HEK293 (cell line): ENCODE results near the gene MEP1A.
"Not testable (repeated sequence)": the region's sequence is repeated elsewhere in the genome, so short reads cannot be mapped to it uniquely, and the experiment has no call there.

Experiments
- CTCF ChIA-PET: fragments of 350-600 bp; formaldehyde crosslinking; extraction: SDS; loops from one replicate; lab custom pipeline; 2021; ENCODE audit warnings: antibody characterized with exemption; lab: Yijun Ruan, JAX
- POLR2A ChIA-PET: fragments of 300-600 bp; formaldehyde crosslinking; extraction: SDS; loops from one replicate; lab custom pipeline; 2020; ENCODE audit warnings: antibody characterized with exemption, inconsistent platforms; lab: Yijun Ruan, JAX
- H3K27ac ChIP-seq: fragments of 200-500 bp; sonication (Bioruptor generic); 2 replicates; pipeline ENCODE4 v1.5.1; 2014; ENCODE audit warnings: low read depth, low read length, control low read depth, inconsistent platforms; ENCODE audit errors: extremely low read depth
- H3K36me3 ChIP-seq, 2 experiments: fragments of 200-500 bp in 1 of 2; sonication (Bioruptor generic) in 1 of 2; 1 replicate in 1 of 2; 2 replicates in 1 of 2; pipeline ENCODE4 v1.5.1; 2014 to 2017; ENCODE audit warnings: inconsistent platforms in 2 of 2, low read length in 2 of 2; ENCODE audit not compliant: control insufficient read depth in 2 of 2, insufficient read depth in 1 of 2
- H3K4me1 ChIP-seq: fragments of 200-500 bp; sonication (Bioruptor generic); 2 replicates; pipeline ENCODE4 v1.5.1; 2014; ENCODE audit warnings: mild to moderate bottlenecking, low read length, inconsistent platforms; ENCODE audit not compliant: control insufficient read depth, insufficient read depth
- H3K4me3 ChIP-seq: 2 replicates; pipeline ENCODE4 v1.5.1; 2011; ENCODE audit warnings: low read depth, mild to moderate bottlenecking, control low read depth, low read length, moderate library complexity
- H3K9me3 ChIP-seq: fragments of 200-500 bp; sonication (Bioruptor generic); 2 replicates; pipeline ENCODE4 v1.5.1; 2014; ENCODE audit warnings: low read depth, low read length, inconsistent platforms; ENCODE audit not compliant: control insufficient read depth, insufficient read depth
- GLI2 ChIP-seq: fragments of 450-650 bp; formaldehyde crosslinking; IDR thresholded peaks from 2 replicates; pipeline ENCODE4; 2017; ENCODE audit warnings: missing biosample characterization, missing genetic modification characterization, low read depth, borderline replicate concordance
- GLIS2 ChIP-seq: fragments of 450-650 bp; formaldehyde crosslinking; IDR thresholded peaks from 2 replicates; pipeline ENCODE4 v1.5.1; 2016; ENCODE audit warnings: missing biosample characterization, missing genetic modification characterization
- KLF16 ChIP-seq: fragments of 450-650 bp; formaldehyde crosslinking; IDR thresholded peaks from 2 replicates; pipeline ENCODE4 v1.5.1; 2017; ENCODE audit warnings: missing biosample characterization, missing genetic modification characterization
- MEIS1 ChIP-seq: sonication (generic); formaldehyde crosslinking; IDR thresholded peaks from 2 replicates; pipeline ENCODE4 v1.8.1; 2022; ENCODE audit warnings: missing genetic modification reagents, mild to moderate bottlenecking, borderline replicate concordance
- OSR2 ChIP-seq: fragments of 450-650 bp; formaldehyde crosslinking; IDR thresholded peaks from 2 replicates; pipeline ENCODE4 v1.5.1; 2016; ENCODE audit warnings: missing biosample characterization, missing genetic modification characterization
- SP2 ChIP-seq: fragments of 450-650 bp; formaldehyde crosslinking; IDR thresholded peaks from 2 replicates; pipeline ENCODE4 v1.5.1; 2016; ENCODE audit warnings: missing biosample characterization, missing genetic modification characterization
- ZBTB1 ChIP-seq: fragments of 450-650 bp; formaldehyde crosslinking; IDR thresholded peaks from 2 replicates; pipeline ENCODE4 v1.5.1; 2016; ENCODE audit warnings: missing biosample characterization, missing genetic modification characterization
- ZBTB20 ChIP-seq: fragments of 450-650 bp; formaldehyde crosslinking; IDR thresholded peaks from 2 replicates; pipeline ENCODE4 v1.5.1; 2016; ENCODE audit warnings: missing biosample characterization, missing genetic modification characterization
- ZBTB21 ChIP-seq: fragments of 450-650 bp; formaldehyde crosslinking; IDR thresholded peaks from 2 replicates; pipeline ENCODE4 v1.5.1; 2017; ENCODE audit warnings: missing biosample characterization, missing genetic modification characterization
- ZFP3 ChIP-seq: fragments of 450-650 bp; formaldehyde crosslinking; IDR thresholded peaks from 2 replicates; pipeline ENCODE4 v1.5.1; 2016; ENCODE audit warnings: low read depth, missing biosample characterization, missing genetic modification characterization
- ZIC2 ChIP-seq: fragments of 450-650 bp; formaldehyde crosslinking; IDR thresholded peaks from 2 replicates; pipeline ENCODE4 v1.5.1; 2016; ENCODE audit warnings: missing biosample characterization, missing genetic modification characterization
- ZNF132 ChIP-seq: fragments of 450-650 bp; formaldehyde crosslinking; IDR thresholded peaks from 2 replicates; pipeline ENCODE4 v1.5.1; 2017; ENCODE audit warnings: missing biosample characterization, missing genetic modification characterization, borderline replicate concordance
- ZNF140 ChIP-seq: fragments of 450-650 bp; formaldehyde crosslinking; IDR thresholded peaks from 2 replicates; pipeline ENCODE4 v1.5.1; 2016; ENCODE audit warnings: missing biosample characterization, missing genetic modification characterization
- ZNF174 ChIP-seq: fragments of 450-650 bp; formaldehyde crosslinking; IDR thresholded peaks from 2 replicates; pipeline ENCODE4 v1.5.0; 2017; ENCODE audit warnings: missing biosample characterization, mild to moderate bottlenecking, missing genetic modification characterization
- ZNF2 ChIP-seq: fragments of 450-650 bp; formaldehyde crosslinking; IDR thresholded peaks from 2 replicates; pipeline ENCODE4 v1.5.1; 2016; ENCODE audit warnings: missing biosample characterization, missing genetic modification characterization
- ZNF223 ChIP-seq: fragments of 450-650 bp; formaldehyde crosslinking; IDR thresholded peaks from 2 replicates; pipeline ENCODE4 v1.5.1; 2016; ENCODE audit warnings: missing biosample characterization, missing genetic modification characterization
- ZNF23 ChIP-seq: fragments of 450-650 bp; formaldehyde crosslinking; IDR thresholded peaks from 2 replicates; pipeline ENCODE4 v1.5.1; 2016; ENCODE audit warnings: missing biosample characterization, missing genetic modification characterization, borderline replicate concordance
- ZNF426 ChIP-seq: fragments of 450-650 bp; formaldehyde crosslinking; IDR thresholded peaks from 2 replicates; pipeline ENCODE4 v1.5.1; 2017; ENCODE audit warnings: missing biosample characterization, missing genetic modification characterization, mild to moderate bottlenecking, inconsistent platforms, moderate library complexity
- ZNF514 ChIP-seq: fragments of 450-650 bp; formaldehyde crosslinking; IDR thresholded peaks from 2 replicates; pipeline ENCODE4 v1.5.1; 2016; ENCODE audit warnings: missing biosample characterization, missing genetic modification characterization
- ZNF544 ChIP-seq: fragments of 450-650 bp; formaldehyde crosslinking; IDR thresholded peaks from 2 replicates; pipeline ENCODE4 v1.5.0; 2017; ENCODE audit warnings: missing biosample characterization, missing genetic modification characterization
- ZNF585B ChIP-seq: fragments of 450-650 bp; formaldehyde crosslinking; IDR thresholded peaks from 2 replicates; pipeline ENCODE4 v1.5.1; 2016; ENCODE audit warnings: missing biosample characterization, missing genetic modification characterization
- ZNF639 ChIP-seq: fragments of 450-650 bp; formaldehyde crosslinking; IDR thresholded peaks from 2 replicates; pipeline ENCODE4 v1.5.1; 2016; ENCODE audit warnings: missing biosample characterization, missing genetic modification characterization
- ZNF660 ChIP-seq: fragments of 450-650 bp; IDR thresholded peaks from 2 replicates; pipeline ENCODE4 v1.5.1; 2018; ENCODE audit warnings: missing biosample characterization, mild to moderate bottlenecking, missing genetic modification characterization
- ZNF785 ChIP-seq: fragments of 450-650 bp; formaldehyde crosslinking; IDR thresholded peaks from 2 replicates; pipeline ENCODE4 v1.5.1; 2016; ENCODE audit warnings: missing biosample characterization, missing genetic modification characterization
- TF ChIP-seq, protein P1 (sequence below): IDR thresholded peaks from 2 replicates; pipeline ENCODE4 v1.6.1; 2011; ENCODE audit warnings: mild to moderate bottlenecking, low read depth, low read length, borderline replicate concordance
- TF ChIP-seq, protein P2 (sequence below): fragments of 450-650 bp; formaldehyde crosslinking; IDR thresholded peaks from 2 replicates; pipeline ENCODE4 v1.5.1; 2016; ENCODE audit warnings: missing biosample characterization, missing genetic modification characterization
- TF ChIP-seq, protein P3 (sequence below): fragments of 450-650 bp; IDR thresholded peaks from 2 replicates; pipeline ENCODE4 v1.5.1; 2018; ENCODE audit warnings: missing biosample characterization, missing genetic modification characterization

Gene MEP1A

GRCh38 chr6:46763466-46763865 is 29.7 kb upstream of the MEP1A start:
- Histone ChIP-seq H3K36me3 (no peaks in the 10 kb centered on the region), H3K4me3 (no peak overlapping the region), H3K4me1 (0 out of 2 replicates have a peak, but pooled peaks cover 4% of the 10 kb centered on the region), H3K27ac (no peak overlapping the region)
- POLR2A ChIA-PET = no interaction called here
- CTCF ChIA-PET = no interaction called here
- no peak for TF ChIP-seq ZNF223 (tag by site-specific recombination)
- TF ChIP-seq ZIC2 (tag by site-specific recombination) = no peak
- TF ChIP-seq ZNF544 (tag by site-specific recombination) = no peak
- TF ChIP-seq ZNF426 (tag by site-specific recombination) = no peak
- no peak for TF ChIP-seq ZNF23 (tag by site-specific recombination)
- TF ChIP-seq MEIS1 = no peak
- no peak for TF ChIP-seq ZNF140 (tag by site-specific recombination)
- TF ChIP-seq ZNF785 (tag by site-specific recombination) = no peak
- no peak for TF ChIP-seq ZBTB1 (tag by site-specific recombination)
- no peak for TF ChIP-seq KLF16 (tag by site-specific recombination)
- TF ChIP-seq ZBTB21 = no peak
- no peak for TF ChIP-seq ZNF132 (tag by site-specific recombination)
- TF ChIP-seq SP2 (tag by site-specific recombination) = no peak
- TF ChIP-seq GLI2 = no peak
- no peak for TF ChIP-seq ZNF660 (tag by site-specific recombination)
- TF ChIP-seq, all 188 proteins: peak for 0
- peaks cover 4% of the 10 kb centered on the region; the same call in 1 of the 2 replicates for H3K9me3 ChIP-seq

DNA sequence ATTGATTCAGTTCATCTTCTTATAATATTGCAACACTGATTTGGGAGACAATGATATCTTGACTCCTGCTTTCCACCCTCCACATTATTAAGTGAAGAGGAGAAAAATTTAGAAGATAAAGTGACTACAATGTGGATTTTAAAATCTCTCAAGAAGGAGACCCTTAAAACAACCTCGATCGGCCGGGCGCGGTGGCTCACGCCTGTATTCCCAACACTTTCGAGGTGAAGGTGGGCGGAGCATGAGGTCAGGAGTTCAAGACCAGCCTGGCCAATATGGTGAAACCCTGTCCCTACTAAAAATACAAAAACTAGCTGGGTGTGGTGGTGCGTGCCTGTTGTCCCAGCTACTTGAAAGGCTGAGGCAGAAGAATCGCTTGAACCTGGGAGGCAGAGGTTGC is 28.9 kb upstream of the MEP1A start:
- H3K27ac ChIP-seq, H3K36me3 ChIP-seq, H3K4me1 ChIP-seq, CTCF ChIA-PET, H3K9me3 ChIP-seq, H3K4me3 ChIP-seq, POLR2A ChIA-PET: not testable (repeated sequence)

GRCh38 chr6:46764961-46765360 is 28.2 kb upstream of the MEP1A start:
- Histone ChIP-seq H3K9me3 (peaks cover 4% of the 10 kb centered on the region; the same call in 1 of the 2 replicates), H3K4me3 (no peak overlapping the region), H3K27ac (no peak overlapping the region), H3K4me1 (0 out of 2 replicates have a peak, but pooled peaks cover 4% of the 10 kb centered on the region), H3K36me3 (no peaks in the 10 kb centered on the region)
- ChIA-PET POLR2A (no interaction called here), CTCF (no interaction called here)
- no peak for TF ChIP-seq ZNF514 (tag by site-specific recombination)
- no peak for TF ChIP-seq ZNF174 (tag by site-specific recombination)
- TF ChIP-seq, protein P1, sequence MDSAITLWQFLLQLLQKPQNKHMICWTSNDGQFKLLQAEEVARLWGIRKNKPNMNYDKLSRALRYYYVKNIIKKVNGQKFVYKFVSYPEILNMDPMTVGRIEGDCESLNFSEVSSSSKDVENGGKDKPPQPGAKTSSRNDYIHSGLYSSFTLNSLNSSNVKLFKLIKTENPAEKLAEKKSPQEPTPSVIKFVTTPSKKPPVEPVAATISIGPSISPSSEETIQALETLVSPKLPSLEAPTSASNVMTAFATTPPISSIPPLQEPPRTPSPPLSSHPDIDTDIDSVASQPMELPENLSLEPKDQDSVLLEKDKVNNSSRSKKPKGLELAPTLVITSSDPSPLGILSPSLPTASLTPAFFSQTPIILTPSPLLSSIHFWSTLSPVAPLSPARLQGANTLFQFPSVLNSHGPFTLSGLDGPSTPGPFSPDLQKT = no peak
- no peak for TF ChIP-seq GLIS2
- TF ChIP-seq ZNF639 (tag by site-specific recombination) = no peak
- no peak for TF ChIP-seq OSR2
- TF ChIP-seq ZBTB20 (tag by site-specific recombination) = no peak
- TF ChIP-seq, protein P2, sequence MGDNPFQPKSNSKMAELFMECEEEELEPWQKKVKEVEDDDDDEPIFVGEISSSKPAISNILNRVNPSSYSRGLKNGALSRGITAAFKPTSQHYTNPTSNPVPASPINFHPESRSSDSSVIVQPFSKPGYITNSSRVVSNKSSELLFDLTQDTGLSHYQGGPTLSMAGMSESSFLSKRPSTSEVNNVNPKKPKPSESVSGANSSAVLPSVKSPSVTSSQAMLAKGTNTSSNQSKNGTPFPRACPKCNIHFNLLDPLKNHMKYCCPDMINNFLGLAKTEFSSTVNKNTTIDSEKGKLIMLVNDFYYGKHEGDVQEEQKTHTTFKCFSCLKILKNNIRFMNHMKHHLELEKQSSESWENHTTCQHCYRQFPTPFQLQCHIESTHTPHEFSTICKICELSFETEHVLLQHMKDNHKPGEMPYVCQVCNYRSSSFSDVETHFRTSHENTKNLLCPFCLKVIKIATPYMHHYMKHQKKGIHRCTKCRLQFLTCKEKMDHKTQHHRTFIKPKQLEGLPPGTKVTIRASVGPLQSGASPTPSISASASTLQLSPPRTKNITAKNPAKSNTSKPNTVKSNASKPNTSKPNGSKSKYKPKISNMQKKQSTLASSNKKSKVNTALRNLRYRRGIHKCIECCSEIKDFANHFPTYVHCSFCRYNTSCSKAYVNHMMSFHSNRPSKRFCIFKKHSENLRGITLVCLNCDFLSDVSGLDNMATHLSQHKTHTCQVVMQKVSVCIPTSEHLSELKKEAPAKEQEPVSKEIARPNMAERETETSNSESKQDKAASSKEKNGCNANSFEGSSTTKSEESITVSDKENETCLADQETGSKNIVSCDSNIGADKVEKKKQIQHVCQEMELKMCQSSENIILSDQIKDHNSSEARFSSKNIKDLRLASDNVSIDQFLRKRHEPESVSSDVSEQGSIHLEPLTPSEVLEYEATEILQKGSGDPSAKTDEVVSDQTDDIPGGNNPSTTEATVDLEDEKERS = no peak
- no peak for TF ChIP-seq ZFP3 (tag by site-specific recombination)
- no peak for TF ChIP-seq ZNF585B (tag by site-specific recombination)
- TF ChIP-seq, protein P3, sequence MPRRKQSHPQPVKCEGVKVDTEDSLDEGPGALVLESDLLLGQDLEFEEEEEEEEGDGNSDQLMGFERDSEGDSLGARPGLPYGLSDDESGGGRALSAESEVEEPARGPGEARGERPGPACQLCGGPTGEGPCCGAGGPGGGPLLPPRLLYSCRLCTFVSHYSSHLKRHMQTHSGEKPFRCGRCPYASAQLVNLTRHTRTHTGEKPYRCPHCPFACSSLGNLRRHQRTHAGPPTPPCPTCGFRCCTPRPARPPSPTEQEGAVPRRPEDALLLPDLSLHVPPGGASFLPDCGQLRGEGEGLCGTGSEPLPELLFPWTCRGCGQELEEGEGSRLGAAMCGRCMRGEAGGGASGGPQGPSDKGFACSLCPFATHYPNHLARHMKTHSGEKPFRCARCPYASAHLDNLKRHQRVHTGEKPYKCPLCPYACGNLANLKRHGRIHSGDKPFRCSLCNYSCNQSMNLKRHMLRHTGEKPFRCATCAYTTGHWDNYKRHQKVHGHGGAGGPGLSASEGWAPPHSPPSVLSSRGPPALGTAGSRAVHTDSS = no peak
- TF ChIP-seq ZNF132 (tag by site-specific recombination) = no peak
- TF ChIP-seq ZNF2 (tag by site-specific recombination) = no peak
